22Rv1 (cell line): ENCODE data around the gene ZNRF1.

Experiments used
- H3K27ac ChIP-seq: fragments of 450-650 bp; 2 replicates; pipeline ENCODE4 v1.5.1; 2017
- ZFX ChIP-seq: fragments of 450-650 bp; IDR thresholded peaks from 2 replicates; pipeline ENCODE4 v1.6.1; 2017; ENCODE audit warnings: antibody characterized with exemption, borderline replicate concordance
- TF ChIP-seq, protein P1 (sequence below): fragments of 450-650 bp; IDR thresholded peaks from 2 replicates; pipeline ENCODE4 v1.5.1; 2017; ENCODE audit warnings: mild to moderate bottlenecking

Gene ZNRF1

DNA sequence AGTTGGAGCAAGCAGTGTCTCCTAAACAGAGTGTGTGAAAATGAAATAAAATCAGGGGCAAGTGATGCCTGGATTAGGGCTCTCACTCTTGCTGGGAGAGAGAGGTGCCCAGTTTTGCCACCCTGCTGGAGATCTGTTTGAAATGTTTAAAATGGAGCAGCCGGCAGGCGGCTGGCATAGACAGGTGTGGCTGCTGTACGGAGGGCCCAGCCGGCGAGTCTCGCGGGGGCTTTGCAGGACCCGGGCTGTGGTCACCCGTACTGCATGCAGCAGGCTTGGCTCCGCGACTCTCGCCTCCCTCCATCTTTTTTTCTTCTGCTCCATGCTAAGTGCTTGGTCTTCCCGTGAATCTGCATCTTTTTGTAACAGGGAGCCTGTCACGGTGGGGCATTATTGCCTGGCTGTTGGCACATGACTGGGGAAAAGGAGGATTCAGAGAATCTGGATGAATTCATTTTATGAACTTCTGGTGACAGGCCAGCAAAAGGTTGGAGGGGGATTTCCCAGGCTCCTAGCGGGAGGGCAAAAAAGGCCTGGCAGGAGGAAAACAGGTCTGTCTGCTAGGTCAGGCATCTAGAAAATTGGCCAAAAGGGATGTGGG, 1.8 kb downstream of the ZNRF1 start:
- no peak overlapping the region for H3K27ac ChIP-seq
- TF ChIP-seq ZFX = no peak
- TF ChIP-seq, protein P1, sequence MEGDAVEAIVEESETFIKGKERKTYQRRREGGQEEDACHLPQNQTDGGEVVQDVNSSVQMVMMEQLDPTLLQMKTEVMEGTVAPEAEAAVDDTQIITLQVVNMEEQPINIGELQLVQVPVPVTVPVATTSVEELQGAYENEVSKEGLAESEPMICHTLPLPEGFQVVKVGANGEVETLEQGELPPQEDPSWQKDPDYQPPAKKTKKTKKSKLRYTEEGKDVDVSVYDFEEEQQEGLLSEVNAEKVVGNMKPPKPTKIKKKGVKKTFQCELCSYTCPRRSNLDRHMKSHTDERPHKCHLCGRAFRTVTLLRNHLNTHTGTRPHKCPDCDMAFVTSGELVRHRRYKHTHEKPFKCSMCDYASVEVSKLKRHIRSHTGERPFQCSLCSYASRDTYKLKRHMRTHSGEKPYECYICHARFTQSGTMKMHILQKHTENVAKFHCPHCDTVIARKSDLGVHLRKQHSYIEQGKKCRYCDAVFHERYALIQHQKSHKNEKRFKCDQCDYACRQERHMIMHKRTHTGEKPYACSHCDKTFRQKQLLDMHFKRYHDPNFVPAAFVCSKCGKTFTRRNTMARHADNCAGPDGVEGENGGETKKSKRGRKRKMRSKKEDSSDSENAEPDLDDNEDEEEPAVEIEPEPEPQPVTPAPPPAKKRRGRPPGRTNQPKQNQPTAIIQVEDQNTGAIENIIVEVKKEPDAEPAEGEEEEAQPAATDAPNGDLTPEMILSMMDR = no peak

DNA sequence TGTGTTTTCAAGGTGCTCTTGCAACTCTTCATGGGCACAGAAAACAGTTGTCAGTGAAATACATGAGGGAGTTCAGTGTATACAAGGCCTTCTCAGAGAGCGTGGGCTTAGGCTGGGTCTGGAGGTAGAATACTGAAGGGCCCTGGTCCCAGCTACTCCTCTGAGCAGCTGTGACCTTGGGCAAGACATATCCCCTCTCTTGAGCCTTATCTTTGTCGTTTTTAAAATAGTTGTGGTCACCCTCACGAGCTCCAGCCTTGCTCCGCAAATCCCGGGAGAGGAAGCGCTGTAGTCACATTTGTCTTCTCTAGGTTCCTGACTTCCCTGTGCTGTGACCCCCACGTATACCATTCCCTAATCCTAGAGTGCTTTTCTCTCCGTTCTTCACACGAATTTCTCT, 3.6 kb downstream of the ZNRF1 start:
- TF ChIP-seq ZFX = no peak
- TF ChIP-seq, protein P1 = no peak
- no peak overlapping the region for H3K27ac ChIP-seq

DNA sequence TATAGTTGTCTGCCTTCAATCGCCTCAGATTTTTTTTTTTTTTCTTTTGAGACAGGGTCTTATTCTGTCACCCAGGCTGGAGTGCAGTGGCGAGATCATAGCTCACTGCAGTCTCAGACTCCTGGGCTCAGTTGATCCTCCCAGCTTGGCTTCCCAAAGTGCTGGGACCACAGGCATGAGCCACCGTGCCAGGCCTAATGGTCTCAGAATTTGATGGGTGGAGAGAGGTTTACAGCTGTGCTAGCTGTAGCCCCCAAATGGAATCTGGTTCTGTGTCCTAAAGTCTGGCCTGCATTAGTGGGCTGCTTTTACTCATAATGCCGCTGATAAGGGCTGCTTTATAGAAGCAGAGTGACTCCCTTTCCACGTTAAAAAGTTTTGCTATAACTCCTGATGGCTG, 5.1 kb downstream of the ZNRF1 start:
- no peak overlapping the region for H3K27ac ChIP-seq
- TF ChIP-seq, protein P1 = no peak
- no peak for TF ChIP-seq ZFX

DNA sequence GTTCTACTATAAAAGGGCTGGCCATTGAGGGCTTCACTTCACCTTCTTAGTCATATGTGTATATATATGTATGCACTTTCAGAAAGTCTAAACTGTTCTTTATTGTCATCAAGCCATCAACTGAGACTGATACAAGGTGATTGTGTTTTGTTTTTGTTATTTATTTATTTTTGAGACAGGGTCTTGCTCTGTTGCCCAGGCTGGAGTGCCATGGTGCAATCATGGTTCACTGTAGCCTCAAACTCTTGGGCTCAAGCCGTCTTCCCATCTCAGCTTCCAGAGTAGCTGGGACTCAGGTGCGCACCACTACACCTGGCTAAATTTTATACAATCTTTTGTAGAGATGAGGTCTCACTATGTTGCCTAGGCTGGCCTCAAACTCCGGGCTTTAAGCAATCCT, 5.6 kb downstream of the ZNRF1 start:
- H3K27ac ChIP-seq = no peak overlapping the region
- TF ChIP-seq, protein P1 = no peak
- TF ChIP-seq ZFX = no peak

DNA sequence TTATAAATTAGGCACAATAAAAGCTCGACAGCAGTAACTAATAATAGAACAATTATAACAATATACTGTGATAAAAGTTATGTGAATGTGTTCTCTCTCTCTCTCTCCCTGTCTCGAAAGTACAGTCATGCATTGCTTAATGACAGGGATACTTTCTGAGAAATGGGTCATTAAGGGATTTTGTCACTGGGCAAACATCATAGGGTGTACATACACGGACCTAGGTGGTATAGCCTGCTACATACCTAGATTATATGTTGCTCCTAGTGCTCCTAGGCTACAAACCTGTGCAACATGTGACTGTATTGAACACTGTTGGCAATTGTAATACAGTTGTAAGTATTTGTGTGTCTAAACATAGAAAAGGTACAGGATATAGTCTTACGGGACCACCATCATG, 6.9 kb downstream of the ZNRF1 start:
- no peak for TF ChIP-seq ZFX
- TF ChIP-seq, protein P1 = no peak
- H3K27ac ChIP-seq = no peak overlapping the region

DNA sequence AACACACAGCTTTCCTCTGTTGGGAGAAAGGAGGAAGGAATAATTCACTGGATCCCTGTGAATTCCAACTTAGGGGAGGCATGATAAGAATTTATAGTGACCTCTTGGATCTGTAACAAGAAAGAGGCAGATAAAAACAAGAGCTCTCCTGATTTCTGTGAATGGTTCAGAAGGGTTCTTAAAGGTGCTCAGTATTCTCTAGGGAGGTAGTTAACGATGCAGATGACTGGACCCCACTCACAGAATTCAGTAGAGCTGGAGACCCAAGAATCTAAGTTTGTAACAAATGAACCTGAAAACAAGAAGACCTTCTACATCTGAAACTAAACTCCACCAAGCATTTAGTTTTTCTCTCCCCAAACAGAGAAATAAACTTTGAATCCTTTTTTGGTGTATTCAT, 8.6 kb downstream of the ZNRF1 start:
- no peak overlapping the region for H3K27ac ChIP-seq
- no peak for TF ChIP-seq ZFX
- TF ChIP-seq, protein P1 = no peak

DNA sequence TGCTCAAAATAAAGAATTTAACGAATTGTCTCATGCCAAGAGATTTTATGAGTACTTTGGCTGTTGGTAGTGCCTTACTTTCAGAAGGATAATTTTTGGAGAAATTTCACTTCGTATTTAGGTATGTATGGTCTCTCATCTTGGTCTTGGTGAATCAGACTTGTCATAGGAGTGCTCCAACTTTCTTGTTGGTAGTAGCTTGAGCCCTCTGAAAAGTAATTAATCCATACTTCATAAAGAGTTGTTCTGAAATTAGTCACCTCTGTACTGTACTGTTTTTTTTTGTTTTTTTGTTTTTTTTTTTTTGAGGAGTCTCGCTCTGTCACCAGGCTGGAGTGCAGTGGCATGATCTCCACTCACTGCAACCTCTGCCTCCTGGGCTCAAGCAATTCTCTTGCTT, 11.6 kb downstream of the ZNRF1 start:
- no peak for TF ChIP-seq ZFX
- TF ChIP-seq, protein P1 = no peak
- H3K27ac ChIP-seq = no peak overlapping the region
